Frontal cortex (tissue), 4 donors: ENCODE measurements around the gene ZCCHC14. TPM values are rescaled to one million over a fixed set of nuclear protein-coding genes. Genes with fewer than 3 reads are reported as not detected.

ENCODE experiments used
- DNase-seq, 2 donors: peaks; one replicate each; pipeline ENCODE4 v3.0.0; 2012; ENCODE audit warnings: low spot score in 2 of 2
- FAIRE-seq: peaks from 2 replicates; lab custom pipeline; 2012; peaks lifted over from hg19 to GRCh38; lab: Jason Lieb, UNC
- total RNA-seq: library from RNA; depleted of rRNA; stranded (reverse); fragments of >200 nt; gene quantifications from one replicate; pipeline ENCODE4 v1.2.3, GENCODE V29; 2014
- donor health status: control.
- donor health status: control.
- donor health status: control.

ZCCHC14 gene
- total RNA-seq, 1 donor from 2014 or later = 26.1 TPM

- FAIRE-seq = no peak
- DNase-seq = no peak
Measured at GRCh38 chr16:87463722-87464690, 28.8 kb downstream of the ZCCHC14 start.

GRCh38 chr16:87461466-87461991, 31.3 kb downstream of the ZCCHC14 start:
- FAIRE-seq (no peak), DNase-seq (no peak)

GRCh38 chr16:87460936-87461335, 31.9 kb downstream of the ZCCHC14 start:
- FAIRE-seq (no peak), DNase-seq (no peak)

- FAIRE-seq = no peak
Measured at GRCh38 chr16:87459833-87460232, 33.0 kb downstream of the ZCCHC14 start.

GRCh38 chr16:87459027-87459426, 33.8 kb downstream of the ZCCHC14 start:
- FAIRE-seq = no peak
- DNase-seq = no peak

More at GRCh38 chr16:87459833-87460232, 33.0 kb downstream of the ZCCHC14 start:
- DNase-seq = no peak

GRCh38 chr16:87458424-87458915, 34.4 kb downstream of the ZCCHC14 start:
- no peak for DNase-seq
- no peak for FAIRE-seq

- no peak for DNase-seq
- FAIRE-seq = no peak
Measured at GRCh38 chr16:87457709-87458423, 35.0 kb downstream of the ZCCHC14 start.

- no peak for DNase-seq
- FAIRE-seq = no peak
Measured at GRCh38 chr16:87457061-87457611, 35.7 kb downstream of the ZCCHC14 start.

- no peak for FAIRE-seq
Measured at GRCh38 chr16:87454391-87454790, 38.4 kb downstream of the ZCCHC14 start.

GRCh38 chr16:87453326-87453725, 39.5 kb downstream of the ZCCHC14 start:
- DNase-seq (no peak), FAIRE-seq (no peak)

More at GRCh38 chr16:87454391-87454790, 38.4 kb downstream of the ZCCHC14 start:
- no peak for DNase-seq

GRCh38 chr16:87451563-87452210, 41.1 kb downstream of the ZCCHC14 start:
- FAIRE-seq (no peak), DNase-seq (no peak)

GRCh38 chr16:87448866-87449265, 44.0 kb downstream of the ZCCHC14 start:
- no peak for FAIRE-seq

GRCh38 chr16:87447323-87447722, 45.5 kb downstream of the ZCCHC14 start:
- DNase-seq (no peak), FAIRE-seq (no peak)

More at GRCh38 chr16:87448866-87449265, 44.0 kb downstream of the ZCCHC14 start:
- DNase-seq = no peak

- DNase-seq = no peak
- FAIRE-seq = no peak
Measured at GRCh38 chr16:87446479-87446878, 46.3 kb downstream of the ZCCHC14 start.

- no peak for DNase-seq
- FAIRE-seq = no peak
Measured at GRCh38 chr16:87445486-87445885, 47.3 kb downstream of the ZCCHC14 start.

- no peak for FAIRE-seq
- no peak for DNase-seq
Measured at GRCh38 chr16:87443964-87444363, 48.9 kb downstream of the ZCCHC14 start.

- no peak for FAIRE-seq
- DNase-seq = no peak
Measured at GRCh38 chr16:87443016-87443415, 49.8 kb downstream of the ZCCHC14 start.

- FAIRE-seq (no peak), DNase-seq (no peak)
Measured at GRCh38 chr16:87442581-87442966, 50.2 kb downstream of the ZCCHC14 start.

GRCh38 chr16:87441886-87442580, 50.8 kb downstream of the ZCCHC14 start:
- FAIRE-seq = no peak
- no peak for DNase-seq
